Lower lobe of right lung (tissue), 2 donors: ENCODE measurements around the gene IL1RAP. TPM values are rescaled to one million over a fixed set of nuclear protein-coding genes. Genes with fewer than 3 reads are reported as not detected.

Source experiments
- ATAC-seq, 2 donors: fragments of 200-7000 bp; cut with Tn5 transposase; one replicate each; pipeline ENCODE4 v1.9.1; 2020 to 2022; ENCODE audit warnings: mild to moderate bottlenecking in 2 of 2, moderate library complexity in 2 of 2
- DNase-seq: peaks from one replicate; pipeline ENCODE4 v3.0.0-alpha.2; 2020
- H3K27ac ChIP-seq: fragments of 200-600 bp; one replicate; pipeline ENCODE4 v1.8.0; 2022
- H3K27me3 ChIP-seq: fragments of 200-600 bp; one replicate; pipeline ENCODE4 v1.8.0; 2022; ENCODE audit warnings: low read depth
- H3K36me3 ChIP-seq: fragments of 200-600 bp; one replicate; pipeline ENCODE4 v1.8.0; 2022; ENCODE audit warnings: mild to moderate bottlenecking
- H3K4me1 ChIP-seq: fragments of 200-600 bp; one replicate; pipeline ENCODE4 v1.8.0; 2022
- H3K4me3 ChIP-seq: fragments of 200-600 bp; one replicate; pipeline ENCODE4 v1.8.0; 2022; ENCODE audit warnings: mild to moderate bottlenecking
- H3K9me3 ChIP-seq: fragments of 200-600 bp; one replicate; pipeline ENCODE4 v1.8.0; 2022
- intact Hi-C: fragments of 100-400 bp; cut with DNase I; formaldehyde crosslinking; loops from one replicate; pipeline ENCODE4 v1.11.0; 2022
- total RNA-seq: library from RNA; stranded (reverse); fragmentation: NEBNext Ultra II Directional; extraction: Animal tissue kit (Norgen Biotek cat#: 25700); gene quantifications from one replicate; pipeline ENCODE4 v1.2.1, GENCODE V29; 2021
- TF ChIP-seq, protein P1 (sequence below): fragments of 200-600 bp; IDR thresholded peaks from one replicate; pipeline ENCODE4 v1.8.0; 2022; ENCODE audit warnings: antibody characterized with exemption, mild to moderate bottlenecking
- donor health status: DM: no; HTN: yes; CAD: no; lungs with severe emphysema.

The IL1RAP gene
- total RNA-seq, 1 donor from 2014 or later, result 26.8 TPM

DNA sequence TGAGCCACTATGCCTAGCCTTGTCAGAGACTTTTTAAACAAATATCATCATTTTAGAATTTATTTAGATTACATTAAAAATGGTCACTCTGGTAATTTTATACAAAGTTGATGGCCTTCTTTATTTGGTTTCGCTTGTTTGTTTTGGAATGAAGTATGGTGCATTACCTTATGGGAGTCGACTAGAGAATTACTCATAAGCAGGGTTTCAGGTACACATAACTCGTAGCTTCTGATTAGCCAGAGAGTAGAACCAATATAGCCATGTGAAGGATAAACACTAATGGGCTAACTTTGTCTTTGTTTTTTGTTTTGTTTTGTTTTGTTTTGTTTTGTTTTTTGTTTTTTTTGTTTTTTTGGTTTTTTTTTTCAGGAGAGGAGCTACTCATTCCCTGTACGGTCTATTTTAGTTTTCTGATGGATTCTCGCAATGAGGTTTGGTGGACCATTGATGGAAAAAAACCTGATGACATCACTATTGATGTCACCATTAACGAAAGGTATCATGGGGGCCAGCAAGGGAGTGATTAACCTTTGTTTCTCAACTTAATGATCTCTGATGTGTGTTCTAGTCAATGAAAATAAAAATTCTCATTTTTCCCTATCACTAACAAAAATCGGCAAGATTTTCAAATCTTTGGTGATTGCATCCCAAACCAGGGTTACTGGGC is 113.2 kb downstream of the IL1RAP start:
- intact Hi-C loops, result no loop called here
- no peaks in the 10 kb centered on the region for H3K4me1 ChIP-seq
- no peak overlapping the region for H3K4me3 ChIP-seq
- no peaks in the 10 kb centered on the region for H3K9me3 ChIP-seq
- TF ChIP-seq, protein P1, sequence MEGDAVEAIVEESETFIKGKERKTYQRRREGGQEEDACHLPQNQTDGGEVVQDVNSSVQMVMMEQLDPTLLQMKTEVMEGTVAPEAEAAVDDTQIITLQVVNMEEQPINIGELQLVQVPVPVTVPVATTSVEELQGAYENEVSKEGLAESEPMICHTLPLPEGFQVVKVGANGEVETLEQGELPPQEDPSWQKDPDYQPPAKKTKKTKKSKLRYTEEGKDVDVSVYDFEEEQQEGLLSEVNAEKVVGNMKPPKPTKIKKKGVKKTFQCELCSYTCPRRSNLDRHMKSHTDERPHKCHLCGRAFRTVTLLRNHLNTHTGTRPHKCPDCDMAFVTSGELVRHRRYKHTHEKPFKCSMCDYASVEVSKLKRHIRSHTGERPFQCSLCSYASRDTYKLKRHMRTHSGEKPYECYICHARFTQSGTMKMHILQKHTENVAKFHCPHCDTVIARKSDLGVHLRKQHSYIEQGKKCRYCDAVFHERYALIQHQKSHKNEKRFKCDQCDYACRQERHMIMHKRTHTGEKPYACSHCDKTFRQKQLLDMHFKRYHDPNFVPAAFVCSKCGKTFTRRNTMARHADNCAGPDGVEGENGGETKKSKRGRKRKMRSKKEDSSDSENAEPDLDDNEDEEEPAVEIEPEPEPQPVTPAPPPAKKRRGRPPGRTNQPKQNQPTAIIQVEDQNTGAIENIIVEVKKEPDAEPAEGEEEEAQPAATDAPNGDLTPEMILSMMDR, result no peak
- peaks cover 16% of the 10 kb centered on the region for H3K36me3 ChIP-seq
- no peak overlapping the region for H3K27ac ChIP-seq
- ATAC-seq (no peak), DNase-seq (no peak)
- H3K27me3 ChIP-seq, result no peaks in the 10 kb centered on the region

DNA sequence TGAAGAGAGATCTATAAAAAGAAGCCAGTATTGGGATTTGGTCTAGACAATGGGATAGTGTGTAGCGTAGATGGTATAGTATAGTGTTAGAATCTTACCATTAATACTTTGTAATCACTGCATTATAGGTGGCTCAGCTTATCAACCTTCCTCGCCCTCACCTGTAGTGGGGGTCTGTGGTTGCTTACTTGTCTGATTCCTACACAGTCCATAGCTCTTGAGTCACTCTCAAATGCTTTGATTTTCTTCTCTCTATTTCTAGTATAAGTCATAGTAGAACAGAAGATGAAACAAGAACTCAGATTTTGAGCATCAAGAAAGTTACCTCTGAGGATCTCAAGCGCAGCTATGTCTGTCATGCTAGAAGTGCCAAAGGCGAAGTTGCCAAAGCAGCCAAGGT is 115.2 kb downstream of the IL1RAP start:
- intact Hi-C loops, result no loop called here
- Histone ChIP-seq H3K4me3 (no peak overlapping the region), H3K36me3 (peaks cover 11% of the 10 kb centered on the region), H3K27me3 (no peaks in the 10 kb centered on the region), H3K4me1 (no peaks in the 10 kb centered on the region), H3K9me3 (no peaks in the 10 kb centered on the region), H3K27ac (no peak overlapping the region)
- no peak for DNase-seq
- no peak for ATAC-seq
- TF ChIP-seq, protein P1, result no peak

DNA sequence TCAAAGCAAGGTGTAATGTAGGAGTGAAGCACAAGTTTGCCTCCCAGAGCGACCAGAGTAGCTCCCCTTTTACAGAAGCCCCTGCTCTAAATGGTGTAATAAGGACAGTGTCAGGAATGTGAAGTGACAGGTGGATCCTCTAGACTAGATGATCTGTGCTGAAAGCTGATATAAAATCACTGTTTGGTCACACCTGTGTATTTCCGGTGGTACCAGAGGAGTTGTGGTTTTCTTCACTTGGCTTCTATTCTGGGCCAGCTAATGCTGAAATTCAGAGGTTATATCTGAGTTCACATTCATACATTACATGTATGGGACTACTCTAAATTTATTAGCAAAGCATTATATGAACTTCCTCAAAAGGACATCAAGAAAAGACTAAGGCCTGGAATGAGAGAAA is 117.4 kb downstream of the IL1RAP start:
- TF ChIP-seq, protein P1, result no peak

DNA sequence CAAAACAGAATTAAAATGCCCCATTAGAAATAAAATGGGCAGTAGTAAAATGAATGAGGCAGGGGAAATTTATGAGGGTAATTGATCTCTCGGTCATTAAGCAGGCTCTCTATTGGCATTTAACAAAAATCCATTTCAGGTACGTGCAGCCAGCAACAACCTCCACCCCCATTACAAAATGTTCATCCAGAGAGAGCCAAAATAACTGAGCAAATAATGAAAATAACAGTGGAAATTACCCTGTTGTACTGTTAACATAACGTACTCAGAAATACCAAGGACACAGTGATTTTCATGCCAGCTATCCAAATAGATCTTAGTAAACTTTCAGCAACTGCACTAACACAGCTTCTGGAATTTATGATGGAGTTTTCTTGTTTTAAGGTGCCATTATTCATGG is 127.7 kb downstream of the IL1RAP start:
- TF ChIP-seq, protein P1, result no peak
- intact Hi-C loops, result no loop called here
- Histone ChIP-seq H3K27me3 (no peaks in the 10 kb centered on the region), H3K4me1 (no peaks in the 10 kb centered on the region), H3K9me3 (no peaks in the 10 kb centered on the region), H3K27ac (no peak overlapping the region), H3K36me3 (no peaks in the 10 kb centered on the region), H3K4me3 (no peak overlapping the region)
- ATAC-seq (no peak), DNase-seq (no peak)

More for the DNA sequence above, 117.4 kb downstream of the IL1RAP start:
- H3K27me3 ChIP-seq, result no peaks in the 10 kb centered on the region
- no peak for ATAC-seq
- no peaks in the 10 kb centered on the region for H3K4me1 ChIP-seq
- intact Hi-C loops, result no loop called here
- DNase-seq, result no peak
- no peaks in the 10 kb centered on the region for H3K9me3 ChIP-seq
- no peak overlapping the region for H3K27ac ChIP-seq
- H3K4me3 ChIP-seq, result no peak overlapping the region
- peaks cover 5% of the 10 kb centered on the region for H3K36me3 ChIP-seq

DNA sequence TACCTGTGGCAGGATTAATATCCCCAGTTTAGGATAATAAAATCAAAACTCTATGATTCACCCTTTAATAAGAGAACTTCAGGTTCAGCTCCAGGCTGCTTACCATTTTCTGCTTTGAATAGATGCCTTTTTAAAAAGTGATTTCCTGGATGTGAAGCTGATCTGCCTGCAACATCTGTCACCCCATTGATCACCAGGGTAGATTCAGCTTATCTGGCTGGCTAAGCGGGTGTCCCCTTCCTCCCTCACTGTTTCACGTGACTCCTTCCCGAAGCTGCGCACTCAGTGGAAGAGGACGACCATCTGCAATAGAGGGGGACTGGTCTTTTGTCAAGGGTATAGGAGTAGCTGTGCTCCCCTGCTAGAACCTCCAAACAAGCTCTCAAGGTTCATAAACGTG is 128.1 kb downstream of the IL1RAP start:
- intact Hi-C loops, result no loop called here
- no peaks in the 10 kb centered on the region for H3K4me1 ChIP-seq
- no peak overlapping the region for H3K4me3 ChIP-seq
- no peaks in the 10 kb centered on the region for H3K9me3 ChIP-seq
- H3K27me3 ChIP-seq, result no peaks in the 10 kb centered on the region
- no peak overlapping the region for H3K27ac ChIP-seq
- TF ChIP-seq, protein P1, result no peak
- DNase-seq (no peak), ATAC-seq (no peak)
- no peaks in the 10 kb centered on the region for H3K36me3 ChIP-seq
